Erythroblast (primary cell): Measurements from ENCODE around the gene FARP1.

Experiments
- GATA1 ChIP-seq: IDR thresholded peaks from 2 replicates; pipeline ENCODE4 v1.6.1; 2011; ENCODE audit warnings: low read depth, mild to moderate bottlenecking, control low read depth, low read length, moderate library complexity
- POLR2A ChIP-seq: IDR thresholded peaks from 2 replicates; pipeline ENCODE4 v1.6.1; 2011; ENCODE audit warnings: mild to moderate bottlenecking, low read length

- TF ChIP-seq POLR2A (no peak), GATA1 (no peak)
Observed at GRCh38 chr13:98254513-98254912, 111.6 kb downstream of the FARP1 start.
